GM10248 (cell line): Measurements from ENCODE around the gene GRIN2B.

Experiments
- CTCF ChIA-PET: fragments of 300-600 bp; sonication (Branson Sonifier 250); formaldehyde crosslinking; extraction: SDS; loops from one replicate; lab custom pipeline; 2021; ENCODE audit warnings: antibody characterized with exemption; lab: Yijun Ruan, JAX
- POLR2A ChIA-PET: fragments of 350-650 bp; sonication (Branson Sonifier 250); formaldehyde crosslinking; extraction: SDS; loops from one replicate; lab custom pipeline; 2020; ENCODE audit warnings: antibody characterized with exemption; lab: Yijun Ruan, JAX
- DNase-seq: peaks from one replicate; pipeline ENCODE4 v3.0.0; 2012; ENCODE audit errors: extremely low spot score
- TF ChIP-seq, protein P1 (sequence below): IDR thresholded peaks from 2 replicates; pipeline ENCODE4 v1.5.1; 2012; ENCODE audit warnings: mild to moderate bottlenecking, low read depth; ENCODE audit errors: extremely low read depth, missing control alignments, control extremely low read depth

Gene GRIN2B

GRCh38 chr12:13950502-13950901 is 30.9 kb downstream of the GRIN2B start:
- no peak for DNase-seq
- CTCF ChIA-PET, result interaction anchor here (1.7 to 2.2 kb wide), 2 partner anchors 10 to 13 kb away, joined by 6 to 7 read pairs; no protein-coding TSS in a partner anchor
- POLR2A ChIA-PET, result no interaction called here
- TF ChIP-seq, protein P1, sequence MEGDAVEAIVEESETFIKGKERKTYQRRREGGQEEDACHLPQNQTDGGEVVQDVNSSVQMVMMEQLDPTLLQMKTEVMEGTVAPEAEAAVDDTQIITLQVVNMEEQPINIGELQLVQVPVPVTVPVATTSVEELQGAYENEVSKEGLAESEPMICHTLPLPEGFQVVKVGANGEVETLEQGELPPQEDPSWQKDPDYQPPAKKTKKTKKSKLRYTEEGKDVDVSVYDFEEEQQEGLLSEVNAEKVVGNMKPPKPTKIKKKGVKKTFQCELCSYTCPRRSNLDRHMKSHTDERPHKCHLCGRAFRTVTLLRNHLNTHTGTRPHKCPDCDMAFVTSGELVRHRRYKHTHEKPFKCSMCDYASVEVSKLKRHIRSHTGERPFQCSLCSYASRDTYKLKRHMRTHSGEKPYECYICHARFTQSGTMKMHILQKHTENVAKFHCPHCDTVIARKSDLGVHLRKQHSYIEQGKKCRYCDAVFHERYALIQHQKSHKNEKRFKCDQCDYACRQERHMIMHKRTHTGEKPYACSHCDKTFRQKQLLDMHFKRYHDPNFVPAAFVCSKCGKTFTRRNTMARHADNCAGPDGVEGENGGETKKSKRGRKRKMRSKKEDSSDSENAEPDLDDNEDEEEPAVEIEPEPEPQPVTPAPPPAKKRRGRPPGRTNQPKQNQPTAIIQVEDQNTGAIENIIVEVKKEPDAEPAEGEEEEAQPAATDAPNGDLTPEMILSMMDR, result no peak

- TF ChIP-seq, protein P1, result no peak
- no peak for DNase-seq
- ChIA-PET POLR2A (no interaction called here), CTCF (no interaction called here)
Measured at GRCh38 chr12:13948621-13949020, 32.8 kb downstream of the GRIN2B start.

DNA sequence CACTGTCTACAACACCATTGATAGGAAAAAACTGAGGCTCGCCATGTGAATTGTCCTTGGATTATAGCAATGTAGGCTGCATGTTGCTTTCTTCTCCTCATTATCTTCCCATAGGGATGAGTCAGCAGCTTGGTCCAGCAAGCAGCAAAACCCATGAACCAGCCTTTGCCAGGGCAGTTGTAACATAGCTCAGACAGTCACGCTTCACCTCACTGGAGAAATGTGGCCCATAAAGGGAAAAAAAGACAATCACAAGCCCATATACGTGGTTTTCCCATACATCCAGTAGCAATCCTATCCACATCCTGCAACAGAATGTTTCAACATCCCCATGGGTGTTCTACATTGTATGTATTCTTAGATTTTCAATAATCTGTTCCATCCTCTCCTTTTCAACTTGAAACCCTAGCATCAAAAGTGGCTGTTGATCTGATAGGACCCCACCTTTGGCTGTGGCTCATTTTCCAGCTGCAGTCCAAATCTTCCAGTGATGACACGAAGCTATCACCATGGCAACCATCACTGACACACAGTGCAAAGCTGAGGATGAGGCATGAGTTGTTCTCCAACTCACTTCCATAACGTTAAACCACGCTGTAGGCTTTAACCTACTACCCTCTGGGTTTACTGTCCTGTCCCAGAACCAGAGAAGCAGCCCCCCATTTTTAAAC is 34.0 kb downstream of the GRIN2B start:
- TF ChIP-seq, protein P1, result no peak
- ChIA-PET CTCF (no interaction called here), POLR2A (no interaction called here)
- DNase-seq, result no peak

- TF ChIP-seq, protein P1, result no peak
- POLR2A ChIA-PET, result no interaction called here
- CTCF ChIA-PET, result interaction anchor here (0.7 to 1.2 kb wide), 3 partner anchors 13 to 207 kb away, joined by 3 read pairs; no protein-coding TSS in a partner anchor
- no peak for DNase-seq
Measured at GRCh38 chr12:13945641-13946040, 35.8 kb downstream of the GRIN2B start.

DNA sequence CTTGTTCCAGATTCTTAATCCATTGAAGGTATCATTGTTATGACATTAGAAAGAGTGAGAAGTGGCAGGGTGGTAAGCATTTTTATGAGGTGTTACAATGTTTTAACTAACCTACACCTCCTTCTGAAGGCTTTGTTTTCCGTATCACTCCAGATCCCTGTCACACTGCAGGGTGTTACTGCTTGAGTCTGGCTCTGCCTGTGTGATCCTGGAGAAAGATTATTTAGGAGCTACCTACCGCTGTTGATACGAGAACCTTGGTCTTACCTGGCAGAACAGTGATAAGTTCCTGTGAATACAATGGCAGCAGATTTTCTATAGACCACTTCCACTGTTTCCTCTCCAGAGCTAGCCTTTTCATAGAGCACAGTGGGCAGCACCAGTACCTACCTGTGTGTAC is 36.2 kb downstream of the GRIN2B start:
- ChIA-PET POLR2A (no interaction called here), CTCF (interaction anchor here (0.7 to 1.2 kb wide), 3 partner anchors 13 to 206 kb away, joined by 3 read pairs; no protein-coding TSS in a partner anchor)
- TF ChIP-seq, protein P1, result no peak
- no peak for DNase-seq

DNA sequence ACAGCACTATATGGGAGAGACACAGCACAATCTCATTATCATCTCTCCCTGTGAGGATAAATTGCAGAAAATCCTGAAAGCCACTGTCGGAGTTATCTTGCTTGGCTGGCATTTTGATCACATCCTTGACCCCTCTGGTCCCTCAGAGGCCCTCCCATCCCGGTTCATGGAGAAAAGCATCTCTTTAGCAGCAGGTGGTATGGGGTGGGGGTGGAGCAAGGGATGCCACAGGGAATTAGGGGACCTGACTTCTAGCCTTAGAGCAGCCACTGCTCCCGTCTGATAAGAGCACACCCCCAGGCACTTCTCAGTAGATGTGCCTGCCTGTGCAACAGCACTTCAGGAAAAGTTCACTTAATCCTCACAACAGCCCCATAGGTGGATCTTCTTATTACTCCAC is 38.6 kb downstream of the GRIN2B start:
- no peak for DNase-seq

More for the DNA sequence above, 38.6 kb downstream of the GRIN2B start:
- POLR2A ChIA-PET, result no interaction called here
- TF ChIP-seq, protein P1, result no peak
- CTCF ChIA-PET, result interaction anchor here (3.3 kb wide), 1 partner anchor 78 kb away, joined by 22 read pairs; no protein-coding TSS in a partner anchor
